ENCODE results near the gene E2F6. TPM values are rescaled to one million over a fixed set of nuclear protein-coding genes. Genes with fewer than 3 reads are reported as not detected.

Gene E2F6
- total RNA-seq, 2 donors from 2014 or later: 7.2 to 7.9 TPM

- ATAC-seq (no peak), DNase-seq (ENCODE audit: low spot score in 2 of 2) (no peak)
Measured at GRCh38 chr2:11434443-11434842, 31.5 kb downstream of the E2F6 start.

GRCh38 chr2:11433822-11434221, 32.1 kb downstream of the E2F6 start:
- no peak for ATAC-seq
- Mint-ChIP-seq H3K9me3 (no peaks in the 10 kb centered on the region), H3K36me3 (peaks cover 0 to 10% of the 10 kb centered on the region in 2 donors), H3K27ac (no peak overlapping the region)
- DNase-seq (ENCODE audit: low spot score in 2 of 2): no peak

More at GRCh38 chr2:11434443-11434842, 31.5 kb downstream of the E2F6 start:
- peaks cover 0 to 10% of the 10 kb centered on the region in 2 donors for H3K36me3 Mint-ChIP-seq
- no peak overlapping the region for H3K27ac Mint-ChIP-seq
- H3K9me3 Mint-ChIP-seq: no peaks in the 10 kb centered on the region

- H3K9me3 Mint-ChIP-seq: no peaks in the 10 kb centered on the region
- H3K36me3 Mint-ChIP-seq: peaks cover 0 to 10% of the 10 kb centered on the region in 2 donors
- ATAC-seq (no peak), DNase-seq (ENCODE audit: low spot score in 2 of 2) (no peak)
- no peak overlapping the region for H3K27ac Mint-ChIP-seq
Measured at GRCh38 chr2:11430729-11431128, 35.2 kb downstream of the E2F6 start.

- Mint-ChIP-seq H3K36me3 (no peaks in the 10 kb centered on the region), H3K9me3 (no peaks in the 10 kb centered on the region), H3K27ac (no peak overlapping the region)
- no peak for DNase-seq (ENCODE audit: low spot score in 2 of 2)
- no peak for ATAC-seq
Measured at GRCh38 chr2:11427224-11427623, 38.7 kb downstream of the E2F6 start.

- ATAC-seq (no peak), DNase-seq (ENCODE audit: low spot score in 2 of 2) (no peak)
- peaks cover 4 to 6% of the 10 kb centered on the region in 2 donors for H3K9me3 Mint-ChIP-seq
- H3K27ac Mint-ChIP-seq: no peak overlapping the region
- peaks cover 3 to 5% of the 10 kb centered on the region in 2 donors for H3K36me3 Mint-ChIP-seq
Measured at GRCh38 chr2:11422901-11423435, 43.0 kb downstream of the E2F6 start.

GRCh38 chr2:11422491-11422865, 43.5 kb downstream of the E2F6 start:
- DNase-seq (ENCODE audit: low spot score in 2 of 2): no peak
- peaks cover 6% of the 10 kb centered on the region in 2 donors for H3K36me3 Mint-ChIP-seq

GRCh38 chr2:11421863-11422490, 44.0 kb downstream of the E2F6 start:
- DNase-seq (ENCODE audit: low spot score in 2 of 2) (no peak), ATAC-seq (no peak)
- Mint-ChIP-seq H3K36me3 (peaks cover 6% of the 10 kb centered on the region in 2 donors), H3K27ac (no peak overlapping the region), H3K9me3 (peaks cover 5 to 6% of the 10 kb centered on the region in 2 donors)

More at GRCh38 chr2:11422491-11422865, 43.5 kb downstream of the E2F6 start:
- Mint-ChIP-seq H3K27ac (no peak overlapping the region), H3K9me3 (peaks cover 5 to 6% of the 10 kb centered on the region in 2 donors)
- ATAC-seq: no peak

- H3K9me3 Mint-ChIP-seq: peaks cover 5 to 6% of the 10 kb centered on the region in 2 donors
Measured at GRCh38 chr2:11420671-11421070, 45.3 kb downstream of the E2F6 start.

GRCh38 chr2:11420190-11420589, 45.8 kb downstream of the E2F6 start:
- H3K9me3 Mint-ChIP-seq: peaks cover 5 to 6% of the 10 kb centered on the region in 2 donors
- no peak overlapping the region for H3K27ac Mint-ChIP-seq
- no peak for ATAC-seq
- no peak for DNase-seq (ENCODE audit: low spot score in 2 of 2)
- H3K36me3 Mint-ChIP-seq: peaks cover 6% of the 10 kb centered on the region in 2 donors

More at GRCh38 chr2:11420671-11421070, 45.3 kb downstream of the E2F6 start:
- Mint-ChIP-seq H3K36me3 (peaks cover 6% of the 10 kb centered on the region in 2 donors), H3K27ac (no peak overlapping the region)
- ATAC-seq: no peak
- no peak for DNase-seq (ENCODE audit: low spot score in 2 of 2)

GRCh38 chr2:11419781-11420180, 46.2 kb downstream of the E2F6 start:
- peaks cover 6% of the 10 kb centered on the region in 2 donors for H3K36me3 Mint-ChIP-seq
- DNase-seq (ENCODE audit: low spot score in 2 of 2) (no peak), ATAC-seq (no peak)
- peaks cover 5 to 6% of the 10 kb centered on the region in 2 donors for H3K9me3 Mint-ChIP-seq
- no peak overlapping the region for H3K27ac Mint-ChIP-seq

- H3K9me3 Mint-ChIP-seq: peaks cover 5 to 6% of the 10 kb centered on the region in 2 donors
- no peak overlapping the region for H3K27ac Mint-ChIP-seq
- H3K36me3 Mint-ChIP-seq: peaks cover 6% of the 10 kb centered on the region in 2 donors
- DNase-seq (ENCODE audit: low spot score in 2 of 2) (peak in 1 of 2 donors; percentile 6), ATAC-seq (no peak)
Measured at GRCh38 chr2:11417946-11418585, 47.9 kb downstream of the E2F6 start.

- peaks cover 5 to 6% of the 10 kb centered on the region in 2 donors for H3K9me3 Mint-ChIP-seq
- no peak overlapping the region for H3K27ac Mint-ChIP-seq
- H3K36me3 Mint-ChIP-seq: peaks cover 6% of the 10 kb centered on the region in 2 donors
- DNase-seq (ENCODE audit: low spot score in 2 of 2) (no peak), ATAC-seq (no peak)
Measured at GRCh38 chr2:11416931-11417330, 49.0 kb downstream of the E2F6 start.

GRCh38 chr2:11416186-11416585, 49.8 kb downstream of the E2F6 start:
- H3K36me3 Mint-ChIP-seq: peaks cover 6% of the 10 kb centered on the region in 2 donors
- ATAC-seq: no peak
- no peak overlapping the region for H3K27ac Mint-ChIP-seq

GRCh38 chr2:11414372-11415124, 51.4 kb downstream of the E2F6 start:
- DNase-seq (ENCODE audit: low spot score in 2 of 2) (no peak), ATAC-seq (no peak)
- peaks cover 5 to 6% of the 10 kb centered on the region in 2 donors for H3K9me3 Mint-ChIP-seq
- H3K36me3 Mint-ChIP-seq: peaks cover 6% of the 10 kb centered on the region in 2 donors
- H3K27ac Mint-ChIP-seq: no peak overlapping the region

More at GRCh38 chr2:11416186-11416585, 49.8 kb downstream of the E2F6 start:
- peaks cover 5 to 6% of the 10 kb centered on the region in 2 donors for H3K9me3 Mint-ChIP-seq
- no peak for DNase-seq (ENCODE audit: low spot score in 2 of 2)

GRCh38 chr2:11412449-11412810, 53.5 kb downstream of the E2F6 start:
- Mint-ChIP-seq H3K27ac (no peak overlapping the region), H3K9me3 (no peaks in the 10 kb centered on the region), H3K36me3 (no peaks in the 10 kb centered on the region)
- DNase-seq (ENCODE audit: low spot score in 2 of 2) (no peak), ATAC-seq (no peak)

- H3K27ac Mint-ChIP-seq: no peak overlapping the region
- DNase-seq (ENCODE audit: low spot score in 2 of 2): no peak
- no peaks in the 10 kb centered on the region for H3K36me3 Mint-ChIP-seq
- no peaks in the 10 kb centered on the region for H3K9me3 Mint-ChIP-seq
- no peak for ATAC-seq
Measured at GRCh38 chr2:11411768-11412448, 54.1 kb downstream of the E2F6 start.

All from activated naive CD4-positive, alpha-beta T cell treated with anti-CD3 and anti-CD28 coated beads, Interleukin-2, amount 50 U/mL, for 72 hours (primary cell).